ENCODE data around the gene COX7A2L.
A peak's percentile ranks its signal among the peaks of the same experiment; 100 is the strongest.

COX7A2L gene

DNA sequence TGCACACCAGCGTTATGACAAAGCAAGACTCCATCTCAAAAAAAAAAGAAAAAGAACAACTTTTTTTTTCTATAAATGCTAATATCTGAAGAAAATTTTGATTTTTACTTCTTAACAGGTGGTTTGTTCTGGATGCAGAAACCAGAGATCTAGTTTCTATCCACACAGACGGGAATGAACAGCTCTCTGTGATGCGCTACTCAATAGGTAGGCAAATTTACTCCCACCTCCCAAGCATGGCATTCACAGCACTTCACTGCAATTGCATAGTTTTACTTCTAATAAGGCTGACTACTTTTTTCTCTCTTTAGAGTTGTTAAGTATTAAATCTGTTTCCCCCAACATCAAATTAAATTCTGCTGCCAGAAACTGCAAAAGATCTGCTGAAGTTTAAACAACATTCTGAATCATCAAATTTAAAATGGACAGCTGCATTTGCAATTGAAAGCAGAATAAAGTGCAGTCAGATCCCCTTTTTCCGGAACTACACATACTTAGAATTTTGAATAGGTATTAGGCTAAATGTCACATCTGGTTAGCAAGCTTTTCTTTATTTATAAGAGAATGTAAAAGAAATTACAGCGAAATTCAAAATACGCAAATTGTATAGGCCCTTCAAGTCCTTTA is 45.1 kb downstream of the COX7A2L start:
- no peak for DNase-seq

DNA sequence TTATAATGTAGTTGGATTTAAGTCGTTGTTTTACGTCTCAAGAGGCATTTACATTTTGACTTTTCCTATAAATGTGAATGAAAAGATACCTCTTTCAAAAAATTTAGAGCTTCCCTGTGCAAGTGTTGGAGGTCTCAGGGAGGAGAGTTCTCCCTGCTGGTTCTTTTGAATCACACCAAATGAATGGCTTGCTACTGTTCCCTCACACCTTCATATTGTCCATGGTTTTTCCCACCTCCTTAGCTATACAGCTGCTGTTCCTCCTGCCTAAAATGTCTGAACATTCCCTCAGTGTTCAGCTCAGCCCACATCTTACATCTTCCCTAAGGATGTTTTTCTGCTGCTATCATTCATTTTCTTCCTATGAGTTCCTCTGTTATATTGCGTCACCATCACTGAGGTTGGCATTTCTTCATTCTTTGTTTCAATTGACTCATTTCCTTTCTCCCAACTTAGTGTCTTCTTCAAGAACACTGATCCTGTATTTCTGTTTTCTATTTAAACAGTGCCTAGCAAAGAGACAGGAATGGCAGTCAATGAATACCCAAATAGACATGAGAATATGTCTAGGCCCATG is 46.0 kb downstream of the COX7A2L start:
- DNase-seq = no peak

DNA sequence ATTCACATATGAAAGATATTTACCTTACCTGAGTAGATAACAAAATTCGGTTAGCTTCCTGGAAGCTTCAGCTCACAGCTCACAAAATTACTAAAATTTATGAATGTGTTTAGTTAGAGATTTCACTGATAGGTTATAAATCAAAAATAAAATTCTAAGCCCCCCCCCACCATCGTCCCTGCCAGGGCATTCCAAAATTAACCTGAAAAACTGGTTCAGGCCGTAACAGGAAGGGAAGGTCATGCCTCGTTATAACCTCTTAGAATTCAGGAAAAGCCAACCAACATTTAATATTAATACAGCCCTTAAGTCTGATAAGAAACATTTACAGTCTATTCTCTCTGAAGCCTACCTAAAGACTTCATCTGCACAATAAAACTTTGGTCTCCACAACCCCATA is 48.9 kb downstream of the COX7A2L start:
- peak; percentile 24 for DNase-seq

DNA sequence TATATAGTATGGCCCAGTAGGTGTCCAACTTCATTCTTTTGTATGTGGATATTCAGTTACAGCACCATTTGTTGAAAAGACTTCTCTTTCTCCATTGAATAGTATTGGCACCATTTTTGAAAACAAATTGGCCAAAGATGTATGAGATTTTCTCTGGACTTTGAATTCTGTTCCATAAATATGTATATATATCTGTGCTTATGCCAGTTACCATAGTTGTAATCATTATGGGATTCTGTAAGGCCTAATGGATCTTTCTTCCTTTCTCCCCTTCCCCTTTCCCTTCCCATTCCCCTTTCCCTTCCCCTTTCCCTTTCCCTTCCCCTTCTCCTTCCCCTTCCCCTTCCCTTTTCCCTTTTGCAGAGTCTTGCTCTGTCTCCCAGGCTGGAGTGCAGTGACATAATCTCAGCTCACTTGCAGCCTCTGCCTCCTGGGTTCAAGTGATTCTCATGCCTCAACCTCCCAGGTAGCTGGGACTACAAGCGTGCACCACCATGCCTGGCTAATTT is 51.0 kb downstream of the COX7A2L start:
- no peak for DNase-seq

DNA sequence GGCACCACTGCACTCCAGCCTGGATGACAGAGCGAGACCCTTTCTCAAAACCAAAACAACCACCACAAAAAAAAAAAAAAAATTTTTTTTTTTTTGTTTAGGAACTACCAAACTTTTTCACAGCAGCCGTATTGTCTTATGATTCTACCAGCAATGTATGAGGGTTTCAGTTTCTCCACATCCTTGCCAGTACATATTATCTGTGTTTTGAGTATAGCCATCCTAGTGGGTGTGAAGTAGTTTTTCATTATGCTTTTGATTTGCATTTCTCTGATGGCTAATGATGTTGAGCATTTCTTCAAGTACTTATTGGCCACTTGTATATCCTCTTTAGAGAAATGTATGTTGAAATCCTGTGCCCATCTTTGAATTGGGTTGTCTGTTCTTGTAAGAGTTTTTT is 51.7 kb downstream of the COX7A2L start:
- DNase-seq = no peak

DNA sequence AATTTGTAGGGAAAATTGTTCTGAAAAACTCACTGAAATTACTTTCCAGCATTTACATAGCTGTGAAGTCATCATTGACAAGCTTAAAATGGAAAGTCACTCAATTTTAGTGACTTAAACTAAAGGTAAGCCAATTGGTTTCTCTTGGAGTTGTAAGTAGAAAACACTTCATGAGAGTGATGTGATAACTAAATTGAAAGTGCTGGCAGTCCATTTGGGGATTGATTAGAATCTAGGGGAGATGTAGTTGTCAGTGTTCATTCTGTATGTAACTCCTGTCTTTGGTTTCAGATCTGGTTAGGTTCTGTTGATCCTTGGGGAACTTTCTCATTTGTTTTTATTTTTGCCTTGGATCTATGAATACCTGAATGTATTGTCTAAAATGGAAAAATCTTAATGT is 53.8 kb downstream of the COX7A2L start:
- DNase-seq = no peak

DNA sequence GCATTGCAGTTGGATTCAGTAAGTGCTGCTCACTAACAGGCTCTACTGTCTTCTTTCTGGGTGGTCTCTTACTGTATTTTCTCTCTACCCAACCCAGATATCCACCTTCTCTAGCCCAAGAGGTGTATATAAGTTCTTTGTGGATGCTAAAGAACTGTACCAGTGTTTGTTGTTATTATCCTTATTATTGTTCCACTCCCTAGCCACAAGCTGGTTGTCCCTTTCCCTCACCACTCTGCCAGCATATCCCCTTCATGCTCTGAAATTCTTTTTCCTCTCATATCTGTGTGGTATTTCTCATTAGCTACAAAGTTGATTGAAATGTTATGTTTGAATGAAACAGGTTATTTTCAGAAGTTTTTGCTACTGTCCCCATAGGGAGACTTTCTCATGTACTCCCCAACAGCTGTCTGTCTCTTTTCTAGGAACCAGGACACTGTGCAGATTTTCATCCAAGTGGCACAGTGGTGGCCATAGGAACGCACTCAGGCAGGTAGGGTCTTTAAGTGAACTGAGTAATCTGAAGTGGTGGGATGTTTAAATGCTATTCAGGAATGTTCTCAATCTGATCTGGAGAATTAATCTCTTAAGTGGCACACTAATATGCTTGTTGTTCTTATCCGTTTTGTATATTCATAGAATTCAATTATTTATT is 56.8 kb downstream of the COX7A2L start:
- no peak for DNase-seq

DNA sequence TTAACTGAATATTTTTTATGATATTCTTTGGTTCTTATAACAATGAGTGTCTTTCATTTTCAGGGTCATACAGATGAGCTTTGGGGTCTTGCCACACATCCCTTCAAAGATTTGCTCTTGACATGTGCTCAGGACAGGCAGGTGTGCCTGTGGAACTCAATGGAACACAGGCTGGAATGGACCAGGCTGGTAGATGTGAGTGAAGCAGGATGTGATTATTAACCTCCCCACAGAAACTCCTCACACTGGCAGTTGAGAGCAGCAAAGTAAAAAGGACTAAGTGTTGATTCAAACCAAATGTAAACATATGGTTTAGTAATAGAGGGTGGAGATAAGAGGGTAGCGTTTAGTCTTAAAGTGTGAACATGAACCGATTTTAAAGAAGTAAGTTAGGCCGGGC is 57.8 kb downstream of the COX7A2L start:
- peak; percentile 31 for DNase-seq

DNA sequence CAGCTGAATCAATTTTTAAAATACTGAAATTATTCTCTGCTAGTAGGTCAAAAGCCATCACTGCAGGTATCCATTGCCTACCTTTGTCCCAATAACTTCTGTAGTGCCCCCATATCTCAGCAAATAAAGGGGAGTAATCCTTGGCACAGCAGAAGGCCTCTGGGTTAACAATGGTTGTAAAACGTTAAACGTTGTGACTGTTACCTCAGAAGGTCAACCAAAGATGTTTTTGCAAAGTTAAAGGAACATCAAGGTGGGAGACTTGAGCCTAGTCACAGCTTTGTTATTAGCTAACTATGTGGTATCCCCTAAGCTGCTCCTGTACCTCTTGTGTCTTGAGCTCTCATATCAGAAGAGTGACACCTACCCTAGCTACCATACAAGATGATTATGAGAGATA is 60.5 kb downstream of the COX7A2L start:
- DNase-seq = no peak

All from DMS53 (cell line).